GM12873 (cell line): ENCODE results near the gene HAPLN1.

Experiments used
- TF ChIP-seq, protein P1 (sequence below): IDR thresholded peaks from 2 replicates; pipeline ENCODE4 v1.5.1; 2012; ENCODE audit warnings: low read depth, mild to moderate bottlenecking, moderate library complexity, low read length, control low read depth; ENCODE audit not compliant: insufficient read depth; ENCODE audit errors: missing control alignments

HAPLN1 gene

DNA sequence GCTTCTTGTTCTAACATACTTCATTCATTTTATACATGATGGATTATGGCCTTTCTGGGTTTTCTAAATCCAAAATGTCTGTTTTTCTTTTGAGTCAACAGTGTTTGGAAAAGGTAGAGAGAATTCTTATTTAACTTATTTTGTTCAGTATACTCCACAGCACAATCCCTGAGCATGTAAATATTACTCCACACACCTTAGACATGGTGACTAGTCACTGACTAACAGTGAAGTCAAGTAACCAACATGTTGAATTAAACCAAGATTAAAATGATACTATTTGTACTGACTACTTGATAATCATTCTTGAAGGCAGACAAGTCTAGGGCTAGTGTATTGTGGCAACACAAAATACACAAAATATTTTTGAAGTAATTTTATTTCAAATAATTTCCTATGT, 55.0 kb downstream of the HAPLN1 start:
- TF ChIP-seq, protein P1, sequence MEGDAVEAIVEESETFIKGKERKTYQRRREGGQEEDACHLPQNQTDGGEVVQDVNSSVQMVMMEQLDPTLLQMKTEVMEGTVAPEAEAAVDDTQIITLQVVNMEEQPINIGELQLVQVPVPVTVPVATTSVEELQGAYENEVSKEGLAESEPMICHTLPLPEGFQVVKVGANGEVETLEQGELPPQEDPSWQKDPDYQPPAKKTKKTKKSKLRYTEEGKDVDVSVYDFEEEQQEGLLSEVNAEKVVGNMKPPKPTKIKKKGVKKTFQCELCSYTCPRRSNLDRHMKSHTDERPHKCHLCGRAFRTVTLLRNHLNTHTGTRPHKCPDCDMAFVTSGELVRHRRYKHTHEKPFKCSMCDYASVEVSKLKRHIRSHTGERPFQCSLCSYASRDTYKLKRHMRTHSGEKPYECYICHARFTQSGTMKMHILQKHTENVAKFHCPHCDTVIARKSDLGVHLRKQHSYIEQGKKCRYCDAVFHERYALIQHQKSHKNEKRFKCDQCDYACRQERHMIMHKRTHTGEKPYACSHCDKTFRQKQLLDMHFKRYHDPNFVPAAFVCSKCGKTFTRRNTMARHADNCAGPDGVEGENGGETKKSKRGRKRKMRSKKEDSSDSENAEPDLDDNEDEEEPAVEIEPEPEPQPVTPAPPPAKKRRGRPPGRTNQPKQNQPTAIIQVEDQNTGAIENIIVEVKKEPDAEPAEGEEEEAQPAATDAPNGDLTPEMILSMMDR, result no peak

DNA sequence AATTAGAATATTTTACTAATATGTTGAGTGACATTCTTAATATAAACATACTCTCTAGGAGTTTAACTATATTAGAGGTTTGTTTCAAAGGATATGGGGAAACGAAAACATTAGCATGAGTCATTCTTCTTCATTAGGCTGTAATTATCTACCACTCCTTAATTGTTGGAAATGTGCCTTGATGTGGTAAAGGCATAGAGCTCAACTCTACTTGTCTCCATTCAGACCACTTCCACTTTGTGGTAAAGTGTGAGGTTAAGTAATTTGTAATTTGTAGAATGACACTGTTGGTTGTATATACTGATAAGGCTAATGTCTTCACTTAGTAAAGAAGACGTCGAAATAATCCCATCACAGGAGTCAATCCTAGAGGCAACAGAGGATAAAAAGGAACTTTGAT, 58.1 kb downstream of the HAPLN1 start:
- TF ChIP-seq, protein P1, result no peak

DNA sequence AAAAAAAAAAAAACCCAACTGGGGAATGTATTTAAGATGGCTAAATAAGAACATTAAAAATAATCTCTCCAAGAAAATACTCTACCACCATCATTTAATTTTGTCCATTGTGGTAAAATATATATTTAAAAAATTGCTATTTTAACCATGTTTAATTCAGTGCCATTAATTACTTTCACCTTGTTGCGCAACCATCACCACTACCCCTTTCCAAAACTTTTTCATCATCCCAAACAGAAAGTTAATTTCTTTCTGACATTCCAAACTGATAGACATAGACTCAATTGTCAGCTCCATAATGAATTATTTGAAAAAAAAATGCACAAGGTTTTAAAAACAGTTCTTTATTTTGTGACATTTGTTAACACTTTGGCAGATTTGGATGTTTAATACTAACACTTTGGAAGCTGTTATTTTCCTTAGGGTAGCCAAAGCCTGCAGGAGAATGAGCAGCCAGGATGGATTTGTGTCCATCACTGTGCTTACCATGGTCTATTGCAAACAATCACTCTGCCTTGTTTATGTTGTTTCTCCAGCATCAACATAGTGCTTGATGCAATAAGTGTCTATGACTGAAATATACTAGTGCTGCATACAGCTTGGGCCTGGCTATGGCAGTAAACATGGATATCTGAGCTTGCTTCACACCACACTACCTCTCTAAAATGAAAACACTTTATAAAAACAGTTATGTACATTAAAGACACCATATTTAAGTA, 62.7 kb downstream of the HAPLN1 start:
- TF ChIP-seq, protein P1, result no peak

DNA sequence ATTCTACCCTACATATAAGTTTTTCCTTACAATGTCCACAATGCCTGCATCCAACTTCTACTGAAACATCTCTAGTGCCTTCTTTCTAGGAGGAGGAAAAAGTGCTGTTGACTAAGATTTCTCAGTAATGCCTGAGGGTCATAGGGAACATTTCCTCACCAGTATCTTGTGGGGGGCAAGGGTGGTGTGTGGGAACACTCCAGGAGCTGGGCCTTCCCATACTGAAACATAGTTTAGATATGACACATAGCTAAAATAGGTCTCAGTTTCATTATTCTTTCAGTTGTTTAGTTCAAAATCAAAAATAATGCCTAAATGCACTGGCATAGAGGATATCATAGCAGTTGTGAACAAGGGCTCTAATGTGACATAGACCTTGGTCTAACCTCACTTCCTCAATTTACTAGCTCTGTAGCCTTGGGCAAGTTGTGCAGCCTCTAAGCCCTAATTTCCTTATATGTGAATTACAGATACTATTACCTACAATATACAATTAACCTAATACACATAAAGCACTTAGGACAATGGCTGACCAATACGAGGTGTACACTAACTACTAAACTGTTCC, 66.1 kb downstream of the HAPLN1 start:
- TF ChIP-seq, protein P1, result no peak

- TF ChIP-seq, protein P1, result no peak
Measured at GRCh38 chr5:83653669-83654068, 67.0 kb downstream of the HAPLN1 start.

GRCh38 chr5:83645936-83646335, 74.7 kb downstream of the HAPLN1 start:
- TF ChIP-seq, protein P1, result no peak

DNA sequence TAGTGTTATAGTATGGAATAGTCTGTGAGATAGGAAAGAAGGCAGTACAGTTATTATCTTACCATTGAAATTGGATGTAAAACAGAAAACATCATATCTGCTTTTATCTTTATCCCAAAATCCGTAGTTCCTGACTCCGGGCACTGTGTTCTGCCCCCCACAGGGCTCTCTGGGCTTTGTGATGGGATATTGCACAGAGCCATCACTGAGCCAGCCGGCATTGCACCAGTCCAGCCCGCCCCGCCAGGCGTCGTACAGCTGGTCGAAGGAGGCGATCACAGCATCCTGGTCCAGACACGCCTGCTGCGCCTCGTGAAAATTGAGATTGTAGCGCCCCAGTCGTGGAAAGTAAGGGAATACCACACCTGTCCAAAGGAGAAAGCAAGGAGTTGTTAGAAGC, 76.4 kb downstream of the HAPLN1 start:
- TF ChIP-seq, protein P1, result no peak
